Inflammatory macrophage (primary cell): ENCODE results near the gene MRPS10.
"Not testable (repeated sequence)": the region's sequence is repeated elsewhere in the genome, so short reads cannot be mapped to it uniquely, and the experiment has no call there.

ENCODE experiments used
- DNase-seq, 2 donors: peaks; one replicate each; pipeline ENCODE4 v3.0.0-alpha.2; 2020 to 2022

The MRPS10 gene

DNA sequence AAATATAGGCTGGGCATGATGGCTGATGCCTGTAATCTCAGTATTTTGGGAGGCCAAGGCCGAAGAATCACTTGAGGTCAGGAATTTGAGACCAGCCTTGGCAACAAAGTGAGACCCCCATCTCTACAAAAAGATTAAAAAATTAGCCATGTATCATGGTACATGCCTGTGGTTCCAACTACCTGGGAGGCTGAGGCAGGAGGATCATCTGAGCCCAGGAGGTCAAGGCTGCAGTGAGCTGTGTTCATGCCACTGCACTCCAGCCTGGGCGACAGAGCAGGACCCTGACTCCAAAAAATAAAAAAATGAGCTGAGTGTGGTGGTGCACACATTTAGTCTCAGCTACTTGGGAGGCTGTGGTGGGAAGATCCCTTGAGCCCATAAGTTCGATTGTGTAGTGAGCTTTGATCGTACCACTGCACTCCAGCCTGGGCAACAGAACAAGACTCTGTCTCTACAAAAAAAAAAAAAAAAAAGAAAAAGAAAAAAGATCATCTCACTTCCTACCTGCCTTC is 12.8 kb downstream of the MRPS10 start:
- no peak for DNase-seq

DNA sequence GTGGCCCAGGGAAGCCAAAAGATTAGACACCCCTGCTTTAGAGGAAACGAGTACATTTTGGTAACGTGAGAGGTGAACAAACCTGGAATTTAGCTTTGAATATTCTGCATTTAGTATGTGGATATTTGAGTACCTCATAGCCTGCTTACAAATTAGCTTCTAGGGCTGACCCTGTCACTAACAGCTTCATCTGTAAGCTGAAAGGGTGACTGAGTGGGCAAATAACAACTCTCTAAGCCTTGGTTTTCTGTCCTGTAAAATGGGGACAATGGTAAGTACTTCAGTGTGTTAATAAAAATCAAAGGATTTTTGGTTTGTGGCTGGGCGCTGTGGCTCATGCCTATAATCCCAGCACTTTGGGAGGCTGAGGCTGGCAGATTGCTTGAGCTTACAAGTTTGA is 14.5 kb downstream of the MRPS10 start:
- no peak for DNase-seq

DNA sequence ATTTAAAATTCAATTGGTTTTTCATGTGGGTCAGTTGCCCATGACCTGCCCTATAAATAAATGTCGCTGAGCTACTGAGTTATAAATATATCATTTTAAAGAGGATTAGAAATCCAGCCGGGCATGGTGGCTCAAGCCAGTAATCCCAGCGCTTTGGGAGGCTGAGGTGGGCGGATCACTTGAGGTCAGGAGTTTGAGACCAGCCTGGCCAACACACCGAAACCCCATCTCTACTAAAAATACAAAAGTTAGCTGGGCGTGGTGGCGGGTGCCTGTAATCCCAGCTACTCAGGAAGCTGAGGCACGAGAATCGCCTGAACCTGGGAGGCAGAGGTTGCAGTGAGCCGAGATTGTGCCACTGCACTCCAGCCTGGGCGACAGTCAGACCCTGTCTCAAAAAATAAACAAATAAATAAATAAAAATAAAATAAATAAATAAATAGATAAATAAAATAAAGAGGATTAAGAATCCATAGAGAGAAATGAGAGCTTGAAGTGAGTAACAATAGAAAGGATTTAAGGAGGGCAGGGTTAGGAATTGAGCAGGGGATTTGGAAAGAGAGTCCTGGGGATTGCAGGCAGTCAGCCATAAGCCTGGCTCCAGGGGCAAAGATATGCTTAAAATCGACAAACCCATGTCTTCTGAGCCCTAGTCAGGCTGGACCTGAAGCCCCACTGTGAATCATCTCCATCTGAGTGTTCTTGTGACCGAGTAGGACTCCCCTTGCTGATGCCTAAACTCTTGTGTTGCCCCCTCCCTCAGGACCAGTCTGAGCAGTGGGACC is 15.3 kb downstream of the MRPS10 start:
- not testable (repeated sequence) for DNase-seq

DNA sequence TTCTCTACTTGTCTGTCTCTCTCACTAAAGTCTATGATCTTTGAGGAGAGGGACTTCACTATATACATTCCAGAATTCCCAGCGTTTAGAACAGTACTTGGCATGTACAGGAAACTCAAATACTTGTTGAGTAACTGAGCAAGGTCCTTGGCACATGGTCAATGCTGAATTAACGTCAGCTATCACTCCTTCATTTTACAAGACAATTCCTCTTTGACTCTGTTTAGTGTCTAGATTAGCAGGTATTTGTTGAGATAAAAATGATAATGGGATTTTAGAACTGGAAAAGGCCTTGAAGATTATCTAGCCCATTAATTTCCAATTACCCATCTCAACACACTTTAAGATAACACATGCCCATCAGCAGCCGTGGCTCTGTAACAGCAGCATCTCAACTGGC is 16.3 kb downstream of the MRPS10 start:
- DNase-seq, result no peak

DNA sequence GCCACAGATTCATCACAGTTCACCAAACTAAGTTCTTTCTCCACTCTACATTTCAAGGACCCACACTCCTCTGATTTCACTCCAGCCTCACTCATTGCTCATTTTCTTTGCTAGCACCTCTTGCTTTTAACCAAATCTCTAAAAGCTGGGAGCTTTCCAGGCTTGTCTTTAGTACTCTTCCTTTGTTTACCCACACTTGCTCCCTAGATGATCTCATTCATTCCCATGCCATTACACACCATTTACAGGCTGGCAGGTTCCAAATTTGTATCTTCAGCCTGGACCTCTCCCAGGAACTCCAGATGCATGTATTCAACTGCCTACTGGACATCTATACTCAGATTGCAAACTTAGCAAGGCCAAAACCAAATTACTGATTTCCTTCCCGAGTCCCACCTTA is 17.6 kb downstream of the MRPS10 start:
- no peak for DNase-seq

DNA sequence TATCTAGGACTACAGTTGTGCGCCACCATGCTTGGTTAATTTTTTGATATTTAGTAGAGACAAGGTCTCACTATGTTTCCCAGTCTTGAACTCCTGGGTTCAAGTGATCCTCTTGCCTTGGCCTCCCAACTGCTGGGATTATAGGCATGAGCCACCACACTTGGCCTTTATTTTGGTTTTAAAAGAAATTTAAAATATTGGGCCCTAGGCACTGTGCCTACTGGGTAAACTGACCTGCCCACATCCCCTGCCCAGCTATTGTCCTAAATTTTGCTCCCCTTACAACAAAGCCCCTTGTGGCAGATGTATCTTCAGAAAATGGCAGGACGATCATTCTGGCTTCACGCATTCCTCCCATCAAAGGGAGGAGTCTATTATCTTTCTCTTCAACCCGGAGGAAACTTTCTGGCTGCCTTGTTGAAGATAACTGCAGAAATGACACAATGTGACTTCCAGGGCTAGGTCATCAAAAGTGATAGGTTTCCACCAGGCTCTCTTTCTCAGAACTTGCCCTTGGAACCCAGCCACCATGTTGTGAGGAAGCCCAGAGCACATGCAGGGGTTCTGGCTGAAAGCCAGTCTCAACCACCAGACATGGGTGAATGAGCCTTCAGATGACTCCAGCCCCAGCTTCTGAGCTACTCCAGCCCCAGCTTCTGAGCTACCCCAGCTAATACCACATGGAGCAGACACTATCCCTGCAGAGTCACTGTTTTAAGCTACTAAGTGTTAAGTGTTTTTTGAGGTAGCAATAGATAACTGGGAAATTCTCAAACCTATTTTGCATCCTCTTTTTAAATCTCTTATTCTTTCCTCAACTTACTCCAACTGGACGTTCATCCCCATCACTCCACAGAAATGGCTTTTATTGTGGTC is 18.3 kb downstream of the MRPS10 start:
- DNase-seq, result no peak

DNA sequence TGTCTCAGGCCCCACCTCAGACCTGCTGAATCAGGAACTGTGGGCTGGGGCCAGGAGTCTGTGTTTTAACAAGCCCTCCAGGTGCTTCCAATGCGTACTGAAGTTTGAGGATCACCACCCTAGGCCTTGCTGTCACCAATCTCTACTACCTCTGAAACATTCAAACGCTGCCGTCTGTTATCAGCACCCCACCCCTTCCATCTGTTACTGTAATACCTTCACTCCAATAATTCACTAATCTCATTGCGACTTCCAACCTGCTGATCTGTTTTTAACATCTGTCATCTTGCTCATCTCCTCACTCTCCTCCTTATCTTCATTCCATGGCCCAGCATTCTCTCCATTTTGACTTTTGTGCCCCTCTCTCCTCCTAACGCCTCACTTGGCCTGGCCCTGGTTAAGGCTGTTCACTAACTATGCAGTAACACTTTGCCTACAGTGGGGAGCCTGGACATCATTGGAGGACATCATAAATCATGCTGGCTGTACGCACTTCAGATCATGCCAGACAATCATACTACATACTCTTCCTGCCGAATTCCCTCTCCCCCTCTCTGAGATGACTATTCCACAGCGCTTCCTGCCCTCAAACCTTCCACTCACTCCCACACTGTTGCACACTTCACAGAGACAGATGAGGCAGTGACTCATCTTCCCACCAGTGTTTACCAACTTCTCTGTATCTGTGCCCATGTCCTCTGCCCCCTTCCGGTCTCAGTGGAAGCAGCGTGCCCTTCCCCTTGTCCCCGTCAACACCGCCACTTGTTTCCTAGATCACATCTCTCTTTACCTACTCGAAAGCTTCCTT is 19.9 kb downstream of the MRPS10 start:
- DNase-seq, result peak; percentile 61 to 77

DNA sequence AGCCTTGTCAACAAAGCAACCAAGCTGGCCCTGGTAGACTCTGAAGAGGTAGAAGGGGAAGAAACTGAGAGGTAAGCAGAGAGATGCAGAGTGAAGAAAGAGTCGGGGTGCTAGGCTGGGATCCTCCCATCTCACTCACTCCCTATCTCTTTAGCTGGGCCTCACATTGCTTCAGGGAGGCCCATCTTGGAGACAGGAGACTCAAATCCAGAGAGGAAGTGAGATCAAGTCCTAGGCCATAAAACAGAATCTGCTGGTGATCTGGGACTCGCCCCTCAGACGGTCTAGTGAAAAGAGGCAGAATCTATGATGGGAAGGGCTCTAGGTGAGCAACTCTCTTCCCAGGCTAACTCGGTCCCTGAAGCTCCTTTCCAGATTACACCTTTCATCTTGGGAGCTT is 22.2 kb downstream of the MRPS10 start:
- DNase-seq, result no peak

DNA sequence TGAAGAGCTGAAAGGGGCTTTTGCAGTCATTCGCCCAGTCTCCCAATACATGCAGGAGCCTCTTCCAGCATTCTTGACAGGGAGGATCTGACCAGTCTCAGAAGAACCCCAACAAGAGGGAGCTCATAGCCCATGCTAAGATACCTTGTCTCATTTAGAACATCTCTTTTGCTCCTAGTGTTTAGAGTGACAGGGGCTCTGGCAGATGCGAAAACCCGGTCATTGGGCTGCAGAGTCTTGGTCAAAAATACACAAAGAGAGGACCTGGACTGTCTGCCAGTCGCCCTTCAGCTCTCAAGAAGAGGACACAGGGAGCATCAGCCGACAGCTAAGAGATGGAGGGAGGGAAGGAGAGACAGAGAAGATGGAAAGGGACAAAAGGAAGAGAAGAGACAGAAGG is 23.6 kb downstream of the MRPS10 start:
- no peak for DNase-seq

DNA sequence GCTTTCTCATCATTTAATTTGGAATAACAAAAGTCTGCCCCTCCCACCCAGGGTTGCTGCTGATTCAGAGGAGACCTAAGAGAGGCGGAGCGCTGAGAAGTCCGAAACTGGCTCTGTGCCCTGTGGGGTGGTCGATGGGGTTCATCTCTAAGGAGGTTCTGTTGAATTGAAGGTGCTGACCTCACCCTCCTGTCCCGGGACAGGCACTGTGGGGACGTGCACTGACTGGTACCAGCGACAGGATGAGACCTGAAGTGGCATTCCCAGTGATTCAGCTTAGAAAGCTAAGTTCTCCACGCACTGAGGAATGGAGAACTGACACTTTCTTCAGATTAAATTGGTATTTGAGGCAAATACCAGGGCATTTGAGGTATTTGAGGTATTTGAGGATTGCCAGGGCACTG is 24.2 kb downstream of the MRPS10 start:
- no peak for DNase-seq

DNA sequence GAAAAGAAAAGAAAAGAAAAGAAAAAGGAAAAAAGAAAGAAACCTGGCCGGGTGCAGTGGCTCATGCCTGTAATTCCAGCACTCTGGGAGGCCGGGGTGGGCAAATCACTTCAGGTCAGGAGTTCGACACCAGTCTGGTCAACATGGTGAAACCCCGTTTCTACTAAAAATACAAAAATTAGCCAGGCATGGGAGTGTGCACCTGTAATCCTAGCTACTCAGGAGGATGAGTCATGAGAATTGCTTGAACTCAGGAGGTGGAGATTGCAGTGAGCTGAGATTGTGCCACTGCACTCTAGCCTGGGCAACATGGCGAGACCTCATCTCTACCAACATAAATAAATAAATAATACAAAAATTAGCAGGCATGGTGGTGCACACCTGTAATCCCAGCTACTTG is 25.3 kb downstream of the MRPS10 start:
- DNase-seq, result not testable (repeated sequence)

DNA sequence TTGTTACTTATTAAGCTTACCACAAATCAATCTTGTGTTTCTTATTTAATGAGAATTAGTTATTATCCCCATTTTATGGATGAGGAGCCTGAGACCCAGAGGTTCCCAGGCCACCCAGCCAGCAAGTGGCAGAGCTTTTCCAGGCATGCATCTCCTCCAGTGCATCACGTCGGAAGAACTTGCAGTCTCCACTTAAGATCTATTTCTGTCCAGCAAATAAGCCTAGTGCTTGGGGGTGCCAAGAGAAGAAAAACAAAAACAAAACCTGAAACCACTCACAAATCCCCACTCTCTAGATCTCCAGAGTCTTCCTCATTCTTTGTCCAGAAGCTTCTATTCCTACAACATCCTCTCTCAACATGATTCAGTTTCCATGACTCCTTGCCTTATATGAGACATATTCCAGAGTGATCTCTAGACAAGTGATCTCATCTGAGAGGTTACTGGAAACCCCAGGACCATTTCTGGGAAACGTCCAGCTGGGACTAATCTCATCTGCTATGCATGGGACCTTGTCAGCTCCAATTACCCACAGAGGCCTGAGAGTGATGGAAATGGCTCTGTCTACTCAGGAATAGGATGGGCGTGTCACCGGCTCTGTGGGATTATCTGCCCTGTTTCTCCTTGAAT is 27.0 kb downstream of the MRPS10 start:
- no peak for DNase-seq

DNA sequence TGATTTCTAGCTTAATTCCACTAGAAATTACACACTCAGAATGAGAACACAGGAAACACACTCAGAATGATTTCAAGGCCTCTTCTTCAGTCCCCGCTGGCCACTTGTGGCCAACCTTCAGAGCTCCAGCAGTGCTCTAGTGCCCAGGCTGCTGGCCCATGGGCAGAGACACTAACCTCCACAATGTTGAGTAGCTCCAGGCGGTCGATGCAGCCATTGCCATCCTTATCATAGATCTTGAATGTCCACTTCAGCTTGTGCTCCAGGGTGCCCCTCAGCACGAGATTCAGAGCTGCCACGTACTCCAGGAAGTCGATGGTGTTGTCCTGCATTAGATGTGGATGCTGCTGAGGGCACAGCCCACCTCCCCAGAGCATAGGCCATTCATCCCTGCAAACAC is 29.3 kb downstream of the MRPS10 start:
- DNase-seq, result no peak

DNA sequence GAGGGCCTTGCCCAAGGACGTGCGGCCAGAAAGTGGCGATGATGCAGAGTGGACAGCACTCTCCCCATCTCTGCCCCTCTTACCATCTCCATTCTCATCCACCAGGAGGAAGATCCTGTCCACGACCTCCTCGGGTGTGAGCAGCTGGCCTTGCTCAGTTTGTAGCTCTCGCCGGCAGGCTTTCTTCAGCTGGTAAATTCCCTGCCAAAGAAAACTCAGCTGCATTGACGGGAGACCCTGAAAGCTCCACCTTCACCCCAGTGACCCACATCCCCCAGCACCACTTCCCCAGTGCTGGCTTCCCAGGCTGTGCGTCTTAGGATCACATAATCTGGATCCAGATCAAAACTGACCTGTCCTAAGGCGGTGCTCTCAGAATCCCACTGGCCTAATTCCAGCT is 32.1 kb downstream of the MRPS10 start:
- DNase-seq, result no peak

DNA sequence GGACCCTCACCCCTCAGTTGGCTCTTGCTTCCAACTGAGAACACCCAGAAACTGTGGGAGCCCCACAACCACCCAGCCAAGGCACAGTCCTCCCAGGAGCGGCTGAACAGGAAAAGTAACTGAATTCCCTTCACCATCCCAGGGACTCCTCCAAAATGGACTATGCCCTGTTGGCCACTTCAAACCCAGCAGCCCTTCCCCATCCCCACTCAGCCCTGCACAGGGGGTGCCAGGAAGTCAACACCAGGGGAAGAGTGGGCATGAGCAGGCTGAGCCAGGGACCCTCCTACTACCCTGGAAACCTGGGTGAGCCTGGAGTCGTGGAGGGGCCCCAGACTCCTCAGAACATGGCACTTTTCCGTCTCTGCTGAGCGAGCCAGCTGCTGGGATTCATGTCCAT is 33.2 kb downstream of the MRPS10 start:
- no peak for DNase-seq

DNA sequence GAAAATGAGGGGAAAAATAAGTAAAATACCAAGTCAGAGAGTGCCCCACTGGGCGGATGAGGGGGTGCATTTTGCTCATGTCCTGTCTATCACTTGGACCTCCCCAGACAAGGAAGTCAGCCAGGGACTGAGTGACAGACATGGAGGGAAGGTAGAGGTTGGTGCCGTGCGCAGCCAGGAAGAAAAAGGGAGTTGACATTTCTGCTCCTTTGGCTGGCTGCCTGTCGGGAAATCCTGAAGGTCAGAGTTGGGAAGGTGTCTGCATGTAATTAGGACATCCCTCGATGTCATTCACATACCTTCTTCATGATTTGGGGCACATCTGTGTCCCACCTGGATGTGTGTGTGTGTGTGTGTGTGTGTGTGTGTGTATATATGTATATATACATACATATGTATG is 35.6 kb downstream of the MRPS10 start:
- no peak for DNase-seq

DNA sequence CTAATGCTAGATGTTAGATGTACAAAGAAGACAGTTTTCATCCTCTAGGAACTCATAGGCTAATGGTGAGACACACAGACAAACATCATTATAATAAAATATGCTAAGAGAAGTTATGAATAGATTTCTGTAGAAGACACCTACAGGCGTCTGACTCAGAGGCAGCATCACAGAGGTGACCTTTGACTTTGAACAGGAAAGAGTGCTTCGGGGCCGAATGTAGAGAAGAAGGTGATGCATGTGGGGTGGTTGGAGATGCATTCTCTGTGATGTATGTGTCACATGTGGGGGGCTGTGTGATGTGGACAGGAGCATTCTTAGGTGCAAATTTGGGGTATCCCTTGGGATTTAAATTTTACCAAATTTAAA is 37.7 kb downstream of the MRPS10 start:
- DNase-seq, result no peak

DNA sequence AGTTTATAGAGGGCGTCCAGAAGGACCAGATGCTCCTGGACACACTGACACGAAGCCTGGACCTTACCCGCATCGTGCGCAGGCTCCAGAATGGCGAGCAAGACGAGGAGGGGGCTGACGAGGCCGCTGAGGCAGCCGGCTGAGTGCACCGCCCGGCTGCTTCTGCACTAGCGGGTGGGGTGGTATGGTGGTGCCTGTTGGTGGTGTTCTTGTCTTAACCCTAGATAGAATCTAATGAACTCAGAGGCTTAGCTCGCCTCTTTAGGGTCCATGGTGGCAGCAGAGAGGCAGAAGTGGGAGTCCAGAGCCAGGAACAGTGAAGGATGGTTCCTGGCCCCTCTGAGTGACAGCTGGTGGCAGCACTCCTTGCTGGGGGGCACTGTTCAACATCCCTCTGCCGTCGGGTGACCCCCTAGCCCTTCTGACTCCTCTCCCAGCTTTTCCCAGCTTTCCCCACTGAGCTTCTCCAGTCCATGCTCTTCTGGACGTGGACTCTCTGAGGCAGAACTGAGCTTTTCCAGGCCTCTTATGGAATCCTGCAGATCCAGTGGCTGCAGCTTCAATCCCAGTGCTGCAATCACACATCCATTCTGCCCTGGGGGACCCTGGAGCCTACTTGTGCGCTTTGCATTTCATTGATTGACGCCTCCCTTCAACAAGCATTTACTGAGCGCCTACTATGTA is 38.3 kb downstream of the MRPS10 start:
- no peak for DNase-seq

DNA sequence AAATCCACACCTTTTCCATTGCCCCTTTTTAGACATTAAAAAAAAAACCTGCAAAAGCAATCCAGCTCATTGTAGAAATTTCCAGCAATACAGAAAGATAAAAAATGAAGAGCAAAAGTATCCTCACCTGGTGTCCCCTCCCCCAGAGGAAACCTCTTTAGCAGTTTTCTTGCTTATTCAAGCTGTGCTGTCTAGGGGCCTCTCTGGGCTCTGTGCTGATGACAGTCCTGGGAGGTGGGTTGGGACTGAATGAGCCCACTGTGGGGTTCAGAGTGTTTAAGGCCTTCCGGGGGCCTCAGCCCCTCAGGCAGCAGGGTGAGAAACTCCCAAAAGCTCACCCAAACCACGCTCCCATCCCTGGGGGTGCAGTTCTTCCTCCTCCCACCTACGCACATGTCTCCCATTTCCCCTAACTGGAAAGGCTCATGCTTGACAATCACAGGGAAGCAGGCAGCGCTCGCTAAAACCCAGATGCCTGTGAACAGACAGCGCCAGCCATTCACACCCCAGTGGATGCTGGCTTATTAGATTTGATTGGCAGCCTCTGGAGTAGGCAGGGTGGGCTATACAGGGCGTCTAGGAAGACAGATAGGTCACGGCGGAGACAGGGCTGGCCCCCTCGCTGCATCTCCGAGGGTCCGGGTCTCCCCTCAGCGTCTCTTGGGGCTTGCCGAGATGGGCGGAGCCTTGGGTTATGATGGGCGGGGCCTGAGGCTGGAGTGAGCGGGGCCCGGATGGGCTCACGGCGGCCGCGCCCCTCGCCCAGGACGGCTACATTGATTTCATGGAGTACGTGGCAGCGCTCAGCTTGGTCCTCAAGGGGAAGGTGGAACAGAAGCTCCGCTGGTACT is 39.9 kb downstream of the MRPS10 start:
- peak in 1 of 2 donors; percentile 12 for DNase-seq

DNA sequence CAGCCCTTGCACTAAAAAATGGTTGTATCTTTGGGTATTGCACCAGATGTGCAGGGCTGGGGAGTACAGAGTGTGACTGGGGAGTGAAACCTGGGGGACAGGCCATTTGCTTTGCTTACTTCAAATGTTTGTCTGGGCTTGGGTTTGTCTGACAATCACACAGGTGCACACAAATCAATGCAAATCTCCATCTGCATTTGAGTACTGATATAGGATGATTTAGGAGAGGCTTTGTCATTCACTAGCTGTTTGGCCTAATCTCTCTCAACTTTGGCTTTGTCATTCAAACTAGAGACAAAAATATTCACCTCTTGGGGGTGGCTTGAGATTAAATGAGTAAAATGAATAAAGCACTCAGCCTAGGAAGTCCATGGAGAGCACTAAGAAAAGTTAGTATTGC is 40.7 kb downstream of the MRPS10 start:
- DNase-seq, result no peak

DNA sequence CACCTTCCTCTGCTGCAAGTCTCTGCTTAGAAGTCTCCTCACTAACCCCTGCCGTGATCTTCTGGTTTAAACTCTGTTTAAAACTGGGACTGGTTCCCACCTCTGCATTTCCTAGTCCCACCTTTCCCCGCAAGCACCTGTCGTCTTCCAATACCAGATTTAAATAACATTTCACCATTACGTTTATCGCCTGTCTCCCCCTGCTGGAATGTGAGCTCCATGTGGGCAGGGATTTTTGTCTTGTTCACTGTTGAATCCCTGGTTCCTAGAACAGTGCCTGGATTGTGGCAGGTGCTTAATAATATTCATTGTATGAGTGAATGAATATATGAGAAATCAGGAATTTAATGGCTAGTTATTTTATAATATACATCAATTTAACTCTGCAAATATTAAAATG is 41.8 kb downstream of the MRPS10 start:
- no peak for DNase-seq
